NCI-H446 (cell line): ENCODE data around the gene TRIM67.
"Not testable (repeated sequence)": the region's sequence is repeated elsewhere in the genome, so short reads cannot be mapped to it uniquely, and the experiment has no call there.

Source experiments
- DNase-seq, 2 experiments: peaks; one replicate each; lab custom pipeline; 2025; lab: John Stamatoyannopoulos, UW

Gene TRIM67

GRCh38 chr1:231203259-231204057, 41.6 kb downstream of the TRIM67 start:
- DNase-seq: no peak

- no peak for DNase-seq
These were observed 45.0 kb downstream of the TRIM67 start for GRCh38 chr1:231206856-231207255.

- no peak for DNase-seq
These were observed 45.6 kb downstream of the TRIM67 start for GRCh38 chr1:231207437-231207836.

GRCh38 chr1:231208980-231209379, 47.1 kb downstream of the TRIM67 start:
- DNase-seq: no peak

GRCh38 chr1:231209531-231209930, 47.7 kb downstream of the TRIM67 start:
- DNase-seq: no peak

- no peak for DNase-seq
These were observed 48.3 kb downstream of the TRIM67 start for GRCh38 chr1:231210126-231210525.

- DNase-seq: peak; percentile 41 to 76
These were observed 49.4 kb downstream of the TRIM67 start for GRCh38 chr1:231211005-231211857.

GRCh38 chr1:231212301-231212700, 50.4 kb downstream of the TRIM67 start:
- DNase-seq: not testable (repeated sequence)

GRCh38 chr1:231213831-231214573, 52.1 kb downstream of the TRIM67 start:
- no peak for DNase-seq

- DNase-seq: no peak
These were observed 53.2 kb downstream of the TRIM67 start for GRCh38 chr1:231214918-231215680.

GRCh38 chr1:231215681-231216385, 54.0 kb downstream of the TRIM67 start:
- DNase-seq: no peak

GRCh38 chr1:231216498-231216897, 54.6 kb downstream of the TRIM67 start:
- DNase-seq: no peak

- no peak for DNase-seq
These were observed 55.2 kb downstream of the TRIM67 start for GRCh38 chr1:231217056-231217455.

GRCh38 chr1:231218078-231218477, 56.2 kb downstream of the TRIM67 start:
- DNase-seq: no peak

- no peak for DNase-seq
These were observed 57.9 kb downstream of the TRIM67 start for GRCh38 chr1:231219422-231220401.

- DNase-seq: no peak
These were observed 58.9 kb downstream of the TRIM67 start for GRCh38 chr1:231220801-231221200.

GRCh38 chr1:231226156-231226555, 64.3 kb downstream of the TRIM67 start:
- DNase-seq: no peak

- DNase-seq: no peak
These were observed 69.7 kb downstream of the TRIM67 start for GRCh38 chr1:231231511-231231910.

- DNase-seq: no peak
These were observed 71.2 kb downstream of the TRIM67 start for GRCh38 chr1:231232870-231233734.
